GM21529 (cell line): ENCODE data around the gene TMSB15C.
A peak's percentile ranks its signal among the peaks of the same experiment; 100 is the strongest.
"Not testable (repeated sequence)": the region's sequence is repeated elsewhere in the genome, so short reads cannot be mapped to it uniquely, and the experiment has no call there.

Experiments used
- ATAC-seq: cut with Tn5 transposase; IDR thresholded peaks from one replicate; pipeline ENCODE4 v1.9.1; 2021; ENCODE audit not compliant: unreplicated experiment

Gene TMSB15C

GRCh38 chrX:104075778-104076445, at the start of gene TMSB15C:
TSS of gene TMSB15C (minus strand) at chrX:104076236.
- peak; percentile 98 for ATAC-seq

GRCh38 chrX:104122829-104123228, 46.8 kb upstream of the TMSB15C start:
- no peak for ATAC-seq

GRCh38 chrX:104118765-104119164, 42.7 kb upstream of the TMSB15C start:
- no peak for ATAC-seq

GRCh38 chrX:104117759-104118158, 41.7 kb upstream of the TMSB15C start:
- no peak for ATAC-seq

GRCh38 chrX:104113222-104113965, 37.4 kb upstream of the TMSB15C start:
- peak; percentile 47 for ATAC-seq

GRCh38 chrX:104112326-104112951, 36.4 kb upstream of the TMSB15C start, which contains the start of gene ZCCHC18:
TSS of gene ZCCHC18 (plus strand) at chrX:104112523. CDS start at chrX:104114112, 1,589 bp downstream.
- ATAC-seq: peak; percentile 67

GRCh38 chrX:104110491-104111240, 34.6 kb upstream of the TMSB15C start:
- peak; percentile 37 for ATAC-seq

GRCh38 chrX:104108955-104109354, 32.9 kb upstream of the TMSB15C start:
- ATAC-seq: no peak

GRCh38 chrX:104105330-104106262, 29.6 kb upstream of the TMSB15C start:
- ATAC-seq: no peak

- no peak for ATAC-seq
Measured at GRCh38 chrX:104104676-104105075, 28.6 kb upstream of the TMSB15C start.

GRCh38 chrX:104098919-104099318, 22.9 kb upstream of the TMSB15C start:
- ATAC-seq: no peak

GRCh38 chrX:104098151-104098808, 22.2 kb upstream of the TMSB15C start:
- peak; percentile 92 for ATAC-seq

GRCh38 chrX:104085919-104086318, 9.9 kb upstream of the TMSB15C start:
- no peak for ATAC-seq

GRCh38 chrX:104085477-104085876, 9.4 kb upstream of the TMSB15C start:
- ATAC-seq: no peak

- no peak for ATAC-seq
Measured at GRCh38 chrX:104084534-104085277, 8.7 kb upstream of the TMSB15C start.

GRCh38 chrX:104084063-104084462, 8.0 kb upstream of the TMSB15C start:
- ATAC-seq: no peak

GRCh38 chrX:104077854-104078253, 1.8 kb upstream of the TMSB15C start:
- not testable (repeated sequence) for ATAC-seq

GRCh38 chrX:104062636-104063035, 13.4 kb downstream of the TMSB15C start:
- ATAC-seq: not testable (repeated sequence)

- ATAC-seq: not testable (repeated sequence)
Measured at GRCh38 chrX:104054956-104055355, 21.1 kb downstream of the TMSB15C start.
